ENCODE measurements around the gene DNMT3A.
"Not testable (repeated sequence)": the region's sequence is repeated elsewhere in the genome, so short reads cannot be mapped to it uniquely, and the experiment has no call there.

DNMT3A gene

DNA sequence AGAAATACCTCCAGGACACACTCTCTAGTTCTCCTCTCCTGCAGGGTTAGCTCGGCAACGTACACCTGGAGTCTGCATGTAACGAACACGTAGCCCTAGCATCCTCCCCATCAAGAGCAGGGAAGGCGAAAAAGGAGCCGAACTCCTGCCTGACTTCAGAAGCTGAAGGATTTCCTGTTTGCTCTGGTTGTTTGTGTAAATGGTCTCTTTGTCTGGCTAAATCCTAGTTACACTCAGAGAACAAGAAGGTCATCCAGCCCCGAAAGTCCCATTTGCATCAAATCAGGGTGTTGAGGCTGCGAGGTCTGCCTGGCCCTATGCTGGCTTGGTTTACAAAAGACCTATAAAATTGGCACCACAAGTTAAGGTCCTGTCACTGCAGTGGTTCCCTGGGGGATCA lies 107.0 kb downstream of the DNMT3A start:
- DNase-seq (ENCODE audit: low spot score): no peak

GRCh38 chr2:25233916-25234605 lies 107.7 kb downstream of the DNMT3A start:
- no peak for DNase-seq (ENCODE audit: low spot score)

- no peak for DNase-seq (ENCODE audit: low spot score)
These were observed 109.4 kb downstream of the DNMT3A start for GRCh38 chr2:25232248-25232825.

- no peak for DNase-seq (ENCODE audit: low spot score)
These were observed 110.8 kb downstream of the DNMT3A start for GRCh38 chr2:25230948-25231311.

DNA sequence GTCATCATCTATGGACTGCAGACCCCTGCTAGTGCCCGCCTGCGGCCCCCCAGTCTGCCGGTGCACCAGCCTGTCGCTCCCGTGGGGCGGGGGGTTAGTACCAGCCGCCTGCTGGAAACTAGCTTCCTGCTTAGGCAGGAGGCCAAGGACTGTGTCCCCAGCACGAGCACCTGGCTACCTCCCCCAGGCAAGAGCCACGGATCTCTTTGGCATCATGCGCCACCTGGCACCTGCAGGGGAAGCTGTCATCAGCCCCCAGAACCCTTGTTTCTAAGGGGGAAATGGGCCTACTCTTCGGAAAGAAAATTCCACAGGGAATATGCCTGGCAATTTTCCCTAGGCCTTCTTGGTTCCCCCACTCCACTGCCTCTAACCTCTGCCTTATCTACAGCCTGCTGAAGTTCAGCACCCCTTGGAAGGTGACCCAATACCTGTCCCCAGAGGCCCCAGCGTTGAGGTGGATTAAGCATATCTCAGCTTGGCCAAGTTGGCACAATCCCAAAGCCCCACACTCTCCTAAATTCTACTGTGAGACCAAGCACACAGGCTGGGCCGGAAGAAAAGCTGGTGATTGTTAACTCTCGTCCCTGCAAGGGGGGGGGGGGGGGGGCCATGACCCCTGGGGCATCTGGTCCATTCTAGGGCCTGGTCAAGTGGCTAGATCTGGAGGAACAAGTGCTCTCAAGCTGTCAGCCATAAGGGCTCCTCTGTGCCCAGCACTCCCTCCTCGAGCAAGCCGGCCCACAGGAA lies 111.4 kb downstream of the DNMT3A start:
- DNase-seq (ENCODE audit: low spot score): peak; percentile 64

- DNase-seq (ENCODE audit: low spot score): no peak
These were observed 112.2 kb downstream of the DNMT3A start for GRCh38 chr2:25229279-25230197.

GRCh38 chr2:25228848-25229278 lies 112.9 kb downstream of the DNMT3A start:
- DNase-seq (ENCODE audit: low spot score): peak; percentile 87

DNA sequence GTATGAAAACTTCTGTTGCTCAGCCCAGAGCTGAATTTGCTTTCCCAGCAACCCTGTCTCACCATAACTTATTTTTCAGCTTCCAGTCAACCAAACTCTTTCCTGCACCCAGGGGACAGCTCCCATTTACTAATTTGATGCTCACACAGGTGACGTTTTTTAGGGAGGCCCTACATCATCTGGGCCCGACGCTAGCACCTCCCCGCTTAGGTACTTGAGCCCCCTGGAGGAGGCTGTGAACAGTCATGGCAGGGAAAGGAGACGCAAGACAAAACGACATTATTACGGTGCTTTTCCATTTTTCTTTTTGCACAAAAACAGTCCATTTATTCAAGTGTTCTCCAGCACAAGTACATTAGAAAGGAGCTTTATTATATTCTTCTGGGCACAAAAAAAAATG lies 114.1 kb downstream of the DNMT3A start:
- DNase-seq (ENCODE audit: low spot score): no peak

- DNase-seq (ENCODE audit: low spot score): no peak
These were observed 114.9 kb downstream of the DNMT3A start for GRCh38 chr2:25226827-25227226.

GRCh38 chr2:25222477-25223121 lies 119.1 kb downstream of the DNMT3A start:
- DNase-seq (ENCODE audit: low spot score): no peak

DNA sequence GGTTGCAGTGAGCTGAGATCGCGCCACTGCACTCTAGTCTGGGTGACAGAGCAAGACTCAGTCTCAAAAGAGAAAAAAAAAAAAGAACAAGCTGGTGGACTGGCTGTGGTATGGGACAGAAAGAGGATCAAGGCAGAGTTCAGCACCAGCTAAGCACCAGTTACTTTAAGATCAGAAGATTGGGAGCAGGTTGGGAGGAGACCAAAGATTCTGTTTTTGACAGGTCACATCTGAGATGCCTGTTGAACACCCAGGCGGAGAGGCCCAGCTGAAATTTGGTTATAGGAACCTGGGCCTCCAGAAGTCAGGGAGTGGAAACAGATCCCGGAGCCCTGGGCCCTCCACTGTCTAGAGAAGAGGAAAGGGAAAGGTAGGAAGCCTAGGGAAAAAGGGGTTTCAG lies 120.1 kb downstream of the DNMT3A start:
- DNase-seq (ENCODE audit: low spot score): no peak

GRCh38 chr2:25220313-25220712 lies 121.4 kb downstream of the DNMT3A start:
- DNase-seq (ENCODE audit: low spot score): no peak

DNA sequence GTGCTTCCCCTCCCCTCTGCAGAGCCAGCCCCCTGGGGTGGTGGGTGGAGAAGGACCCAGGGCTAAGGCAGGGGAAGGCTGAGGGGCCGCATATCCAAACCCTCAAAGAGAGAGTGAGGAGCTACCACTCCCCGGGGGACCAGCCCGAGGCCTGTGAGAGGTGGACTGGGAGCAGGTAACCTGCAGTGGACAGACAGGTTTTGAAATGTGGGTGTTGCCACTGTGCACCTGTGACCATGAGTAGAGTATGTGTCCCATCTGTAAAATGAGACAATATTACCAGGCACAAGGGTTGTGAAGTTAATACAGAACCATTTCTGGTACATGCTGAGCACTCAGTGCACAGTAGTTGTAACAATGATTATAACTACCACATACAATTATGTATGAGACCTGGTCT lies 122.1 kb downstream of the DNMT3A start:
- no peak for DNase-seq (ENCODE audit: low spot score)

GRCh38 chr2:25218100-25218499 lies 123.6 kb downstream of the DNMT3A start:
- DNase-seq (ENCODE audit: low spot score): no peak

GRCh38 chr2:25215948-25216679 lies 125.6 kb downstream of the DNMT3A start:
- no peak for DNase-seq (ENCODE audit: low spot score)

GRCh38 chr2:25215232-25215631 lies 126.5 kb downstream of the DNMT3A start:
- DNase-seq (ENCODE audit: low spot score): peak; percentile 17

DNA sequence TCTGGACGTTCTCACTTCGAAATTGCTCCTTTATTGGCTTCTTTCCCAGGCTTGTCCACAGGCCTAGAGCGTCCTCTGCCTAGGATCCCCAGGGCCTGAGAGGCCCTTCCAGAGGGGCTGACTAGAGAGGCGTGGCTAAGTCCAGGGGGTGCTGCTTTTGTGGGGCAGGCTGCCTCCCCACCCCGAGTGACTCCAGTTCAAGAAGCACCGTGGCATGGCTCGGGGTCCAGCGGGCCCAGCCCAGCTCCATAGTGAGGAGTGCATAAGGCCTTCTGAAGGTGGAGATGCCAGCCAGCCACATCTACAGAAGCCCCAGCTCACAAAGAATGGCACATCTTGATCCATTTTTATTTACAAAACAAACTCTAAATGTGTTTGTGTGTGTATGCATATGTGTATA lies 128.5 kb downstream of the DNMT3A start:
- DNase-seq (ENCODE audit: low spot score): no peak

DNA sequence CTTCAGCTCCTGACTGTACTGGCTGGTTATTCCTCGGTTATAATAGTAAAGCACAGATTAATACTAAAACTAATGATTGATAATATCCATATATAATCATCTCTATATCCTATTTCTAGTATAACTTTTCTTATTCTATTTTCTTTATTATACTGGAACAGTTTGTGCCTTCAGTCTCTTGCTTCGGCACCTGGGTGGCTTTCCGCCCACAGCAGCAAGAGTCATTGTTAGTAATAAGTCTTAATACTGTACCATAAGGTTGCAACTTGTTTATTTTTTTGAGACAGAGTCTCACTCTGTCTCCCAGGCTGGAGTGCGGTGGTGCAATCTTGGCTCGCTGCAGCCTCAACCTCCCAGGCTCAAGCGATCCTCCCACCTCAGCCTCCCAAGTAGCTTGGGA lies 130.8 kb downstream of the DNMT3A start:
- DNase-seq (ENCODE audit: low spot score): not testable (repeated sequence)

DNA sequence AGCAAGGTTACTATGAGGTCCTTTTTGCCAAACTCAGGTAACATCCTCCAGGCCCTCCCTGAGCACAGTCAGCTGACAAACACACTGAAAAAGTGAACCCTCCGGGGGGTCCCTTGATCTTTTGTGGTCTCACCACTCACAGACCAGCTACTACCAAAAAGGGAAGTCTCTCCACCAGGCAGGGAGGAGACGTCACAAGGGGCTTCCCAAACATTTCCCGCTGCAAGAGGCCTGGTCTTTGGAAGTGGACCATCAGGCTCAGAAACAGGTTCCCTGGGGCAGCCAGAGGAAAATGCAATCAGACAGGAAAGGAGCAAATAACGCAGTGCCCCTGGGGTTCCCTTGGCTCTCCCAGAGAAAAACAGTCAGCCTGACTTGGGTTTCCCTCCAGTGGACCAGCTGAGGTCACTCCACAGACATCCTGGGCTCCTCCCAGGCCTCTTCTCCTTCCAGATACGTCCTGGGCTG lies 134.6 kb downstream of the DNMT3A start:
- no peak for DNase-seq (ENCODE audit: low spot score)

GRCh38 chr2:25204190-25204838 lies 137.4 kb downstream of the DNMT3A start:
- DNase-seq (ENCODE audit: low spot score): no peak
